Fibroblast of mammary gland (primary cell): ENCODE data around the gene UBAC1.

ENCODE experiments used
- DNase-seq: peaks from one replicate; pipeline ENCODE4 v3.0.0-alpha.2; 2010; ENCODE audit warnings: low read depth
- H3K4me3 ChIP-seq: 2 replicates; pipeline ENCODE4 v1.5.1; 2011; ENCODE audit warnings: low read depth, mild to moderate bottlenecking, low read length, moderate library complexity; ENCODE audit not compliant: control insufficient read depth
- CTCF ChIP-seq: conservative IDR thresholded peaks from 2 replicates; pipeline ENCODE4 v1.5.1; 2011; ENCODE audit warnings: low read depth, low read length, inconsistent platforms; ENCODE audit not compliant: control insufficient read depth, insufficient read depth

UBAC1 gene

GRCh38 chr9:135930446-135931345 is 30.5 kb downstream of the UBAC1 start:
- no peak for TF ChIP-seq CTCF
- no peak for DNase-seq
- H3K4me3 ChIP-seq = no peak overlapping the region

GRCh38 chr9:135929656-135930445 is 31.3 kb downstream of the UBAC1 start:
- no peak for DNase-seq
- no peak overlapping the region for H3K4me3 ChIP-seq
- no peak for TF ChIP-seq CTCF

DNA sequence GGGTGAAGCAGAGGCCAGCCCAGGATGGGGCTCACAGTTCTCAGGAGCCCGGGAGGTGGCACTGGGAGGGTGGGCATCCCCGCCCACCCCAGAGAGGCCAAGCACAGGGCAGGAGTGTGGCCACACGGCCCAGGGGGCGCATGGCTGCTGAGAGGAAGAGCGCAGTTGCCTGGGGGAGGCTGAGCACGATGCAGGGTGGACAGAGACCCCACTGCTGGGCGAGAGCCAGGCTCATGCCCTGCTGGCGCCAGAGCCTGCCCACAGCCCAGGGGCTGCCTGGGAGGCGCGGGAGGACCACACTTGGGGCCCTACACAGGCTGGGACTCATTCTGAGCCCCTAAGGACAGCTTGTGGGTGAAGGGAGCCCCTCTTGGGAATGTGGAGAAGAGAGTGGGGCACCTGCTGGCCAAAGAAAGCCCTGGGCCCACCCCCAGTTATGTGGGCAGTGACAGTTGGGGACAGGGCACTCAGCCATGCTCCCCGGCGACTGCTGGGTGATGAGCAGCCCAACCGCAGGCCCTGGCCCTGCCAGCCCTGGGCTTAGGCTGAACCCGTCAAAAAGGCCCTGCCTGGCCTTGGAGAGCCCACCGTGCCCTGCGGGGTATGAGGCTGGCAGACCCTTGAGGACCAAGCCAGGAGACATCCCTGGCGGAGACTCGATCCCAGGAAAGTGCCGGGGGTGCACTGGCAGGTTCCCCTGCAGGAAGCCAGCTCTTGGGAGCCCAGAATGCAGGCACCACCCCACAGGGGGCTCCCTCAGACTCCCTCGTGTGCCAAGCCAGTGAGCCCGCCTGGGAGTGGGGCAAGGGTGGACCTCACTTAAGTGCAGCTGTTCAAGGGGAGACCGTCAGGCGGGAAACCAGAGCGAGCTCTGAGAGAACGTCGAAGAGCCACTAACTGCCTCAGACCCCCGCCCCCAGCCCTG is 32.2 kb downstream of the UBAC1 start:
- H3K4me3 ChIP-seq = no peak overlapping the region
- no peak for TF ChIP-seq CTCF
- no peak for DNase-seq

DNA sequence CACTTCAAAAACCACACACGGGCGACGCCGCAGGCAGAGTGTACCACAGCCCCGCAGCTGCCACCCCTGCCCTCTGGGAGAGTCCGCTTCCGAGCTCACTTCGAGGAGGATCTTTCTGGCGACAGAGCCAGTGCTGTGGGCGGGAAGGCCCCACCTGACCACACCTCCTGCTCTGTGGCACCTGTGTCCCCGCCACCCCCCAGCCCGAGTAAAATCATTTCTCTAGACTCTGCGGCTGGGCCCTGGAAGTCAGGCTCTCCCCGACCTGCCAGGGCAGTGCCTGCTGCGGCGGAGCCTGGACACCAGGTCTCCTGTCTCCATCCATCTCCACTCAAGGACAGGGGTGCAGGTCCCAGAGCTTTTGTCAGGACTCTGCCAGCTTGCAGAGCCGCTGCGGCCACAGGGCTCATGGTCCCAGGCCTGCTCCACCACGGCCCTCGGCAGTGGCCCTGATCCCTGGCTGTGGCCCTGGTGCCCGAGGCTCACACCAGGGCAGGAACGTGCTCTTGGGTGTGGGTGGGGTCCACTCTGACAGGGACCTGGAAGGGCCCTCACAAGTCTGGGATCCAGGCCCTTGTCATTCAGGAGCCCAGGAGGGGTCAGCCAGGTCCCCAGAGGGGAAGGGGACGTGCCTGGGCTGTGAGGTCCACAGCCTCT is 33.0 kb downstream of the UBAC1 start:
- no peak overlapping the region for H3K4me3 ChIP-seq
- TF ChIP-seq CTCF = no peak
- DNase-seq = no peak

DNA sequence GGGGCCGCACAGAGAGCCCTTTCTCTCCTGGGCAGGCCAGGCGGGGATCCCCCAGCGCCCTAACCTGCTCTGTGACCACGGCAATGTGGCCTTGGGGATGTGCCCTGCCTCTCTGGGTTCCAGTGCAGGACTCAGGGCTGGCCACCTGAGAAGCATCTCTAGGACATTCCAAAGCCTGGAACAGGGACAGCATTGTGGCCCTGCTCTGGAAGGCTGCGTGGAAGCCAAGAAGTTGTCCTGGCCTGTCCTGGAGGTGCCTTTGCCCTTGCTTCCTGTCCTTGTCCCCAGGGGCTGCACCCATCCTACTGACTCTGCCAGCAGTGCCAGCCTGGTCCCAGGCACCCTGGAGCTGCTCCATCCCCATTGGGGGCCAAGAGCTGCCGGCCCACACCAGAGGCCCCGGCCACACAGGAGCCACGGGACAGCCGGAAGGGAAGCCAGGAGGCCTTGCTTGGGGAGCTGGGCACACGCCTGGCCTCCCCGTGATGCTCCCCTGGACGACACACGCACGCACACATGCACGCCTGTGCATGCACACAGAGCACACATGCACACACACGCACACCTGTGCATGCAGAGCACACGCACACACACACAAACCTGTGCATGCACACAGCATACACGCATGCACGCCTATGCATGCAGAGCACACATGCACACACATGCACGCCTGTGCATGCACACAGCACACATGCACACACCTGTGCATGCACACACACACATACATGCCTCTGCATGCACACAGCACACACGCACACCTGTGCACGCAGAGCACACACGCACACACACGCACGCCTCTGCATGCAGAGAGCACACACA is 33.8 kb downstream of the UBAC1 start:
- no peak for TF ChIP-seq CTCF
- H3K4me3 ChIP-seq = no peak overlapping the region
- no peak for DNase-seq
